B cell (primary cell): Measurements from ENCODE around the gene ZNF407. TPM values are rescaled to one million over a fixed set of nuclear protein-coding genes. Genes with fewer than 3 reads are reported as not detected.

Source experiments
- ATAC-seq: fragments of 200-7000 bp; cut with Tn5 transposase; one replicate; pipeline ENCODE4 v1.10.0; 2021; ENCODE audit warnings: low read depth, mild to moderate bottlenecking, moderate number of reproducible peaks, moderate library complexity
- CTCF ChIA-PET: fragments of 350-600 bp; sonication (Branson Sonifier 250); formaldehyde crosslinking; loops from one replicate; lab custom pipeline; 2021; ENCODE audit warnings: antibody characterized with exemption, inconsistent platforms; lab: Charles Lee
- POLR2A ChIA-PET: fragments of 350-600 bp; sonication (Branson Sonifier 250); formaldehyde crosslinking; loops from one replicate; lab custom pipeline; 2021; ENCODE audit warnings: antibody characterized with exemption; lab: Charles Lee
- DNase-seq: peaks from one replicate; pipeline ENCODE4 v3.0.0; 2013
- H2AFZ ChIP-seq: 2 replicates; pipeline ENCODE4 v1.6.1; 2012; ENCODE audit warnings: mild to moderate bottlenecking, low read depth, low read length; ENCODE audit not compliant: insufficient read depth, poor library complexity, severe bottlenecking
- H3K27ac ChIP-seq, 2 donors: 1 replicate in 1 of 2; 2 replicates in 1 of 2; pipeline ENCODE4 v1.5.1; 2012 to 2013; ENCODE audit warnings: low read length in 2 of 2, mild to moderate bottlenecking in 2 of 2, moderate library complexity in 1 of 2
- H3K27me3 ChIP-seq, 4 experiments: fragments of 200-600 bp in 1 of 4; sonication (generic) in 1 of 4; replicated peaks in 1 of 4; 1 replicate in 2 of 4; 2 replicates in 2 of 4; pipeline versions ENCODE4 v1.6.1 to v1.7.0; 2013 to 2016; ENCODE audit warnings: low read length in 3 of 4, mild to moderate bottlenecking in 2 of 4, mixed read lengths in 1 of 4, moderate library complexity in 1 of 4; ENCODE audit not compliant: insufficient read depth in 4 of 4, control insufficient read depth in 3 of 4; ENCODE audit errors: control extremely low read depth in 1 of 4
- H3K36me3 ChIP-seq, 2 experiments: replicated peaks in 1 of 2; 1 replicate in 1 of 2; 2 replicates in 1 of 2; pipeline versions ENCODE4 v1.6.1 to v1.7.1; 2013; ENCODE audit warnings: low read length in 1 of 2; ENCODE audit not compliant: insufficient read depth in 2 of 2, control insufficient read depth in 1 of 2; ENCODE audit errors: control extremely low read depth in 1 of 2, extremely low read depth in 1 of 2
- H3K4me1 ChIP-seq, 2 donors: fragments of 200-600 bp in 1 of 2; sonication (generic) in 1 of 2; 1 replicate in 1 of 2; 2 replicates in 1 of 2; pipeline versions ENCODE4 v1.5.1 to v1.6.1; 2013 to 2017; ENCODE audit warnings: low read length in 2 of 2; ENCODE audit not compliant: control insufficient read depth in 2 of 2, insufficient read depth in 2 of 2
- H3K4me2 ChIP-seq: replicated peaks from 2 replicates; pipeline ENCODE3; 2012; ENCODE audit warnings: mild to moderate bottlenecking, low read depth, low read length; ENCODE audit not compliant: poor library complexity, severe bottlenecking
- H3K4me3 ChIP-seq, 5 experiments: fragments of 200-600 bp in 1 of 5; sonication (generic) in 1 of 5; 1 replicate in 3 of 5; 2 replicates in 2 of 5; pipeline versions ENCODE4 v1.5.1 to v1.7.0; 2011 to 2016; ENCODE audit warnings: low read length in 4 of 5, mild to moderate bottlenecking in 4 of 5, low read depth in 2 of 5, control low read depth in 1 of 5, moderate library complexity in 1 of 5; ENCODE audit not compliant: insufficient read depth in 1 of 5; ENCODE audit errors: control extremely low read depth in 1 of 5, extremely low read depth in 1 of 5
- H3K79me2 ChIP-seq: fragments of 200-600 bp; sonication (generic); one replicate; pipeline ENCODE4 v1.6.0; 2016; ENCODE audit warnings: low read length; ENCODE audit not compliant: control insufficient read depth, insufficient read depth
- H3K9ac ChIP-seq: fragments of 200-600 bp; sonication (generic); 2 replicates; pipeline ENCODE4 v1.6.1; 2017; ENCODE audit warnings: mild to moderate bottlenecking, low read length, moderate library complexity
- H3K9me3 ChIP-seq, 3 donors: one replicate each; pipeline versions ENCODE4 v1.6.1 to v1.7.1; 2013; ENCODE audit warnings: low read length in 2 of 3; ENCODE audit not compliant: control insufficient read depth in 2 of 3, insufficient read depth in 1 of 3; ENCODE audit errors: control extremely low read depth in 1 of 3
- H4K20me1 ChIP-seq: 2 replicates; pipeline ENCODE4 v1.6.0; 2012; ENCODE audit warnings: mild to moderate bottlenecking, low read length; ENCODE audit not compliant: insufficient read depth, control insufficient read depth, poor library complexity, severe bottlenecking
- H3K27ac Mint-ChIP-seq: one replicate; pipeline ENCODE4 v1.8.0; 2021; ENCODE audit warnings: mixed read lengths
- H3K27me3 Mint-ChIP-seq: one replicate; pipeline ENCODE4 v1.8.0; 2021; ENCODE audit warnings: mixed read lengths
- H3K4me1 Mint-ChIP-seq: one replicate; pipeline ENCODE4 v1.8.0; 2021; ENCODE audit warnings: mixed read lengths
- H3K4me3 Mint-ChIP-seq: one replicate; pipeline ENCODE4 v1.8.0; 2021; ENCODE audit warnings: mixed read lengths
- H3K9me3 Mint-ChIP-seq: one replicate; pipeline ENCODE4 v1.8.0; 2022; ENCODE audit warnings: mixed read lengths; ENCODE audit not compliant: insufficient read depth
- EZH2 ChIP-seq: IDR thresholded peaks from 2 replicates; pipeline ENCODE4 v1.6.1; 2012; ENCODE audit warnings: borderline replicate concordance, low read depth, mild to moderate bottlenecking, moderate library complexity, low read length; ENCODE audit not compliant: insufficient read depth, poor library complexity, severe bottlenecking
- WGBS: methylation state at CpG from one replicate; pipeline ENCODE4 v1.1.5; 2013; ENCODE audit warnings: missing lambda C conversion rate; ENCODE audit not compliant: insufficient coverage; 5-methylcytosine and 5-hydroxymethylcytosine counted together
- intact Hi-C: fragments of 100-400 bp; cut with micrococcal nuclease; formaldehyde crosslinking; loops from one replicate; pipeline ENCODE4 v1.10.0; 2022
- polyA plus RNA-seq: library from polyadenylated mRNA; depleted of rRNA; stranded (reverse); fragments of >200 nt; gene quantifications from 2 replicates; pipeline ENCODE4 v1.2.3, GENCODE V29; 2012
- total RNA-seq, 2 donors: library from RNA; stranded (reverse); fragments of 120-200 nt in 1 of 2; gene quantifications; 1 replicate in 1 of 2; 2 replicates in 1 of 2; pipeline versions ENCODE4 v1.2.3 to v1.2.4, GENCODE V29; 2013 to 2022
- TF ChIP-seq, protein P1 (sequence below): fragments of 200-600 bp; IDR thresholded peaks from one replicate; pipeline ENCODE4 v1.8.0; 2022; ENCODE audit warnings: antibody characterized with exemption, mild to moderate bottlenecking

The ZNF407 gene
- total and polyA plus RNA-seq, 2 donors (not counting 1 experiment from before 2014, with no cell fraction given), result 4.5 to 37.1 TPM

DNA sequence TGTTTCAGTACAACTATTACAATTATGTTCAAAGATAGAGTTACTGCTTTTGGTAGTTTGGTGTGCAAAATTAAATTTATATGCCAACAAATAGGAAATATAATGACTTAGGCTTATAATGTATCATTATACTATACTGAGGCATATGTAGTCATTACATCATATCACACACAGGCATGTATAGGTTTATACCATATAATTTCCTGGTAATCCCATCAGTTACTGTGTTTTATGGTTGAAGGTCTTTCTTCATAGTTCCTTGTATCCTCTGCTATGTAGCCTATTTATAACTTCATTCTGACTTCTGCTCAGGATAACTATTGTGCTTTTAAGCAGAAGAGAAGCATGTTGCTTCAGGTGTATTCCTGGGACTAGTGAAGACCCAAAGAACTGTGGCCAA is 110.5 kb downstream of the ZNF407 start:
- H3K4me2 ChIP-seq, result no peak overlapping the region
- no peaks in the 10 kb centered on the region for H3K27me3 ChIP-seq
- Mint-ChIP-seq H3K4me1 (no peaks in the 10 kb centered on the region), H3K27me3 (no peaks in the 10 kb centered on the region), H3K27ac (no peak overlapping the region), H3K9me3 (no peaks in the 10 kb centered on the region), H3K4me3 (no peak overlapping the region)
- H3K4me3 ChIP-seq, result no peak overlapping the region
- CTCF ChIA-PET, result no interaction called here
- H3K9ac ChIP-seq, result no peak overlapping the region
- no peak overlapping the region for H3K27ac ChIP-seq
- H3K79me2 ChIP-seq, result no peaks in the 10 kb centered on the region
- no peaks in the 10 kb centered on the region for H3K9me3 ChIP-seq
- no peaks in the 10 kb centered on the region for H3K36me3 ChIP-seq
- TF ChIP-seq EZH2, result no peak
- TF ChIP-seq, protein P1, sequence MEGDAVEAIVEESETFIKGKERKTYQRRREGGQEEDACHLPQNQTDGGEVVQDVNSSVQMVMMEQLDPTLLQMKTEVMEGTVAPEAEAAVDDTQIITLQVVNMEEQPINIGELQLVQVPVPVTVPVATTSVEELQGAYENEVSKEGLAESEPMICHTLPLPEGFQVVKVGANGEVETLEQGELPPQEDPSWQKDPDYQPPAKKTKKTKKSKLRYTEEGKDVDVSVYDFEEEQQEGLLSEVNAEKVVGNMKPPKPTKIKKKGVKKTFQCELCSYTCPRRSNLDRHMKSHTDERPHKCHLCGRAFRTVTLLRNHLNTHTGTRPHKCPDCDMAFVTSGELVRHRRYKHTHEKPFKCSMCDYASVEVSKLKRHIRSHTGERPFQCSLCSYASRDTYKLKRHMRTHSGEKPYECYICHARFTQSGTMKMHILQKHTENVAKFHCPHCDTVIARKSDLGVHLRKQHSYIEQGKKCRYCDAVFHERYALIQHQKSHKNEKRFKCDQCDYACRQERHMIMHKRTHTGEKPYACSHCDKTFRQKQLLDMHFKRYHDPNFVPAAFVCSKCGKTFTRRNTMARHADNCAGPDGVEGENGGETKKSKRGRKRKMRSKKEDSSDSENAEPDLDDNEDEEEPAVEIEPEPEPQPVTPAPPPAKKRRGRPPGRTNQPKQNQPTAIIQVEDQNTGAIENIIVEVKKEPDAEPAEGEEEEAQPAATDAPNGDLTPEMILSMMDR, result no peak
- H3K4me1 ChIP-seq, result no peaks in the 10 kb centered on the region
- ATAC-seq, result no peak
- POLR2A ChIA-PET, result no interaction called here
- no peak for DNase-seq
- no peak overlapping the region for H2AFZ ChIP-seq
- intact Hi-C loops, result no loop called here
- H4K20me1 ChIP-seq, result no peaks in the 10 kb centered on the region

- no peak overlapping the region for H3K4me3 ChIP-seq
- no peaks in the 10 kb centered on the region for H3K4me1 Mint-ChIP-seq
- no peak overlapping the region for H3K27ac ChIP-seq
- no peak for TF ChIP-seq EZH2
- TF ChIP-seq, protein P1, result no peak
- H2AFZ ChIP-seq, result no peak overlapping the region
- H4K20me1 ChIP-seq, result no peaks in the 10 kb centered on the region
- no peaks in the 10 kb centered on the region for H3K9me3 Mint-ChIP-seq
- DNase-seq, result no peak
- H3K4me1 ChIP-seq, result no peaks in the 10 kb centered on the region
- H3K9me3 ChIP-seq, result no peaks in the 10 kb centered on the region
- H3K4me3 Mint-ChIP-seq, result no peak overlapping the region
- no peaks in the 10 kb centered on the region for H3K36me3 ChIP-seq
- intact Hi-C loops, result no loop called here
- no peak for ATAC-seq
- no peaks in the 10 kb centered on the region for H3K27me3 ChIP-seq
- no peaks in the 10 kb centered on the region for H3K79me2 ChIP-seq
- H3K27me3 Mint-ChIP-seq, result no peaks in the 10 kb centered on the region
- H3K27ac Mint-ChIP-seq, result no peak overlapping the region
- ChIA-PET POLR2A (no interaction called here), CTCF (no interaction called here)
- H3K9ac ChIP-seq, result no peak overlapping the region
- H3K4me2 ChIP-seq, result no peak overlapping the region
- 100% methylated on average over 2 of the region's 3 CpGs for WGBS
These were observed 111.8 kb downstream of the ZNF407 start for GRCh38 chr18:74709452-74709851.
